Heart left ventricle (tissue), 13 donors: ENCODE results near the gene ZDHHC1.

ENCODE experiments used
- POLR2A ChIP-seq, 2 donors: fragments of 450-650 bp; IDR thresholded peaks; one replicate each; pipeline ENCODE4 v1.6.1; 2017; ENCODE audit warnings: antibody characterized with exemption in 2 of 2, mild to moderate bottlenecking in 2 of 2, moderate library complexity in 2 of 2
- TF ChIP-seq, protein P1 (sequence below), 12 donors: fragments of 200-600 bp; sonication (generic) in 4 of 12; IDR thresholded peaks; one replicate each; pipeline versions ENCODE4 v1.5.0 to v1.8.0; 2018 to 2022; ENCODE audit warnings: antibody characterized with exemption in 12 of 12, mild to moderate bottlenecking in 5 of 12
- donor health status: ischemic (EF 13 %, LVEDD 7.1; RV severe dilation, severe dysfunction).
- donor health status: DM: no; HTN: yes; CAD: no.
- donor health status: DM: no; HTN: no; CAD: no.
- donor health status: ischemic (EF 25% LVEDD 6.9; RV normal size, moderate dysfunction).
- donor health status: ischemic (EF 25% LVEDD 5.7; RV mildly dilated, moderate dysfunction).
- donor health status: ischemic (EF 35%, LVEDD 5.7; RV mildly dilated, moderate dysfunction).
- donor health status: nonischemic (EF 11% LVEDD 7.7; RV severe dilation, severe dysfunction).
- donor health status: DM: yes; HTN: yes; CAD: no.
- donor health status: PGD.
- donor health status: ischemic (EF 29% LVEDD 5.4; RV normal size, mild dysfunction).
- donor health status: nonischemic (EF 23%, LVEDD 6.1; RV moderate dilation, normal function).

DNA sequence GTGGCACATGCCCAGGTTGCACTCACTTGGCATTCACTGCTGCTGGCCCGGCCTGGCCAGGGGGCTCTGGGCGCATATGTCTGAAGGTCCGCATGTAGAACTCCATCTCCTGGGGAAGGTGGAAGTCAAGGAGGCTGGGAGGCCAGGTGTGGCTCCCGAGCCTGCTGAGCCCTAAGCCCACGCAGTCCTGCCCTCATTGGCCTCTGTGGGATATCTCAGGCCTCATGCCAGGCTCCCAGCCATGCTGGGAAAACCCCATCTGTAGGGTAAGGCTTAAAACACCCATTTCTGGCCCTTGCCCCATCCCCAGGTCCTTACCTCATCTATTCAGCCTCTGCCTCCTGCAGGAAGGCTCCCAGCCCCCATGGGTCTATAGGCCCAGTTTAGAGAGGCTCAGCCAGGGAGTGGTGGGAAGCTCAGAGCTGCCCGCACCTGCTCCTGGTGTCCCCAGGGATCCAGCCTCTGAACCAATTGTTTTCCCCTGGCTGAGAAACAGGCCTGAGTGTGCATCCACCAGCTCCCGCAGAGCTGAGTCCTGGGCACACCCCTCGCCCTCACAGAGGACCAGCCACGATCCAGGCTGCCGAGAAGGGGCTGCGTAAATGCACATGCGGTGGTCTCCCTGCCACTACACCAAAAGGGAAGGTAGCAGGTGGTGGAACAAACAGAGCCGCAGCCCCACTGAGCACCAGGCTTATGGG lies 20.7 kb downstream of the ZDHHC1 start:
- TF ChIP-seq, protein P1, sequence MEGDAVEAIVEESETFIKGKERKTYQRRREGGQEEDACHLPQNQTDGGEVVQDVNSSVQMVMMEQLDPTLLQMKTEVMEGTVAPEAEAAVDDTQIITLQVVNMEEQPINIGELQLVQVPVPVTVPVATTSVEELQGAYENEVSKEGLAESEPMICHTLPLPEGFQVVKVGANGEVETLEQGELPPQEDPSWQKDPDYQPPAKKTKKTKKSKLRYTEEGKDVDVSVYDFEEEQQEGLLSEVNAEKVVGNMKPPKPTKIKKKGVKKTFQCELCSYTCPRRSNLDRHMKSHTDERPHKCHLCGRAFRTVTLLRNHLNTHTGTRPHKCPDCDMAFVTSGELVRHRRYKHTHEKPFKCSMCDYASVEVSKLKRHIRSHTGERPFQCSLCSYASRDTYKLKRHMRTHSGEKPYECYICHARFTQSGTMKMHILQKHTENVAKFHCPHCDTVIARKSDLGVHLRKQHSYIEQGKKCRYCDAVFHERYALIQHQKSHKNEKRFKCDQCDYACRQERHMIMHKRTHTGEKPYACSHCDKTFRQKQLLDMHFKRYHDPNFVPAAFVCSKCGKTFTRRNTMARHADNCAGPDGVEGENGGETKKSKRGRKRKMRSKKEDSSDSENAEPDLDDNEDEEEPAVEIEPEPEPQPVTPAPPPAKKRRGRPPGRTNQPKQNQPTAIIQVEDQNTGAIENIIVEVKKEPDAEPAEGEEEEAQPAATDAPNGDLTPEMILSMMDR (IDR thresholded peaks at IDR 0.05), result no peak
- no peak for TF ChIP-seq POLR2A (IDR thresholded peaks at IDR 0.05)
